D721Med (cell line): ENCODE data around the gene MACF1.

Source experiments
- DNase-seq: peaks from one replicate; pipeline ENCODE4 v3.0.0; 2011; ENCODE audit warnings: low spot score; ENCODE audit not compliant: insufficient read length
- FAIRE-seq: peaks from 2 replicates; lab custom pipeline; 2011; peaks lifted over from hg19 to GRCh38; lab: Jason Lieb, UNC
- TF ChIP-seq, protein P1 (sequence below): IDR thresholded peaks from 2 replicates; pipeline ENCODE4 v1.5.1; 2012; ENCODE audit warnings: mild to moderate bottlenecking, control low read depth; ENCODE audit not compliant: insufficient read depth; ENCODE audit errors: missing control alignments

MACF1 gene

GRCh38 chr1:39407510-39407895, 203.0 kb downstream of the MACF1 start:
- DNase-seq (no peak), FAIRE-seq (no peak)
- TF ChIP-seq, protein P1, sequence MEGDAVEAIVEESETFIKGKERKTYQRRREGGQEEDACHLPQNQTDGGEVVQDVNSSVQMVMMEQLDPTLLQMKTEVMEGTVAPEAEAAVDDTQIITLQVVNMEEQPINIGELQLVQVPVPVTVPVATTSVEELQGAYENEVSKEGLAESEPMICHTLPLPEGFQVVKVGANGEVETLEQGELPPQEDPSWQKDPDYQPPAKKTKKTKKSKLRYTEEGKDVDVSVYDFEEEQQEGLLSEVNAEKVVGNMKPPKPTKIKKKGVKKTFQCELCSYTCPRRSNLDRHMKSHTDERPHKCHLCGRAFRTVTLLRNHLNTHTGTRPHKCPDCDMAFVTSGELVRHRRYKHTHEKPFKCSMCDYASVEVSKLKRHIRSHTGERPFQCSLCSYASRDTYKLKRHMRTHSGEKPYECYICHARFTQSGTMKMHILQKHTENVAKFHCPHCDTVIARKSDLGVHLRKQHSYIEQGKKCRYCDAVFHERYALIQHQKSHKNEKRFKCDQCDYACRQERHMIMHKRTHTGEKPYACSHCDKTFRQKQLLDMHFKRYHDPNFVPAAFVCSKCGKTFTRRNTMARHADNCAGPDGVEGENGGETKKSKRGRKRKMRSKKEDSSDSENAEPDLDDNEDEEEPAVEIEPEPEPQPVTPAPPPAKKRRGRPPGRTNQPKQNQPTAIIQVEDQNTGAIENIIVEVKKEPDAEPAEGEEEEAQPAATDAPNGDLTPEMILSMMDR, result no peak

GRCh38 chr1:39407896-39408640, 203.6 kb downstream of the MACF1 start:
- DNase-seq (no peak), FAIRE-seq (no peak)
- TF ChIP-seq, protein P1, result no peak

GRCh38 chr1:39408641-39409054, 204.2 kb downstream of the MACF1 start:
- no peak for FAIRE-seq
- TF ChIP-seq, protein P1, result no peak
- peak; percentile 82 for DNase-seq

DNA sequence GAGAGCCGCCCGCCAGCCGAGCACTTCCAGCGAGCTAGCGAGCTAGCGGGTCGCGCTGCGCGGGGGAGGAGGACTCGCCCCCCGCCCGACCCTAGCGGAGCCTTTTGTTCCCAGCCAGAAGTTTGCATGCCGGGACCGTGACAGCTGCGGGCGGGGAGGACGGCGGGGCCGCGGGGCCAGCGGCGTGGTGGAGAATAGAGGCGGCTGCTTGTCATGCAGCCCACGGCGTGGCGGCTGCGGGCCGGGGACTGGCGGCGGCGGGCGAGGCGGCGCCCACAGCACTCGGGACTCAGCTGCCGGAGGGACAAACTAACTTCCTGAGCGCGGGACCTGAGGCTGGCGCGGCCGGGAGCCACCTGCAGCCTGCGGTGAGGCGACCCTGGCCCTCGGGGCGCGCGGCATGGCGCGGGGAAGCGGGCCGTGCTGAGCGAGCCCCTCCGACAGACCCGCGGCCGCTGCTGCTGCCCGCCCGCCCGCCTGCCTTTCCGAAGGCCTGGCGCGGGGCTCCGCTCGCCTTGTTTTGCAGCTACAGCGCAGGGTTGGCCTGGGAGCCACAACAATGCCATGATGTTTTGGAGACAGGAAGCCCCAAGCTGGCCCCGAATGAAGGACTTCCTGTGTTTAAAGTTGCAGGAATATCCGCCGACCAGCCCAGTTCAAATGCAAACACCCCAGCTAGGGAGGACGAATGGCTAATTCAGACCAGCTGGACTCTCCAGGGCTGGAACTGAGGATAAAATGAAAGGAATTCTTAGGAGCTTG, 204.7 kb downstream of the MACF1 start:
- DNase-seq (no peak), FAIRE-seq (no peak)
- TF ChIP-seq, protein P1, result no peak

DNA sequence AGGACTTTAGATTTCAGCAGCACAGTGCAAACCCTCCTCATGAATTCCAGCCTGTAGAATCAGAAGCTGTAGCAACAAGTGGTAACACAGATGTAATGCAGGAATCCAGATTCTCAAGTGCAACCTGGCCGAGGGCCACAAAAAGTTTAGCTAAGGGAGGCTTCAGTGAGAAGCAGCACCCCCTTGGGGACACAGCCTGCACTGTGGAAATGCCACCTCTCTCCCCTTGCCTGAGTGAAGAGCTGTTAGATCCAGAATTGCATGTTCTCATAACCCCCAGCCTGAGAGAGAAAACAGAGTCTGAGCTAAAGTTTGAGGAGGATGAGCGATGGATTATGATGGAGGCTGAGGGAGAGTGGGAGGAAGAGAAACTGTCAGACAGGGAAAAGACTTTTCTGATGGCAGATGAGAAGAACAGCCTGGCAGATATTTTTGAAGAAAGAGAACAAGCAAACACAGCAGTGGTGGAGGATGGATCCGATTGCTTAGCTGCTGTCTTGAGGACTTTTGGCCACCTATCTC, 206.5 kb downstream of the MACF1 start:
- DNase-seq, result no peak
- no peak for FAIRE-seq
- TF ChIP-seq, protein P1, result peak; percentile 38

DNA sequence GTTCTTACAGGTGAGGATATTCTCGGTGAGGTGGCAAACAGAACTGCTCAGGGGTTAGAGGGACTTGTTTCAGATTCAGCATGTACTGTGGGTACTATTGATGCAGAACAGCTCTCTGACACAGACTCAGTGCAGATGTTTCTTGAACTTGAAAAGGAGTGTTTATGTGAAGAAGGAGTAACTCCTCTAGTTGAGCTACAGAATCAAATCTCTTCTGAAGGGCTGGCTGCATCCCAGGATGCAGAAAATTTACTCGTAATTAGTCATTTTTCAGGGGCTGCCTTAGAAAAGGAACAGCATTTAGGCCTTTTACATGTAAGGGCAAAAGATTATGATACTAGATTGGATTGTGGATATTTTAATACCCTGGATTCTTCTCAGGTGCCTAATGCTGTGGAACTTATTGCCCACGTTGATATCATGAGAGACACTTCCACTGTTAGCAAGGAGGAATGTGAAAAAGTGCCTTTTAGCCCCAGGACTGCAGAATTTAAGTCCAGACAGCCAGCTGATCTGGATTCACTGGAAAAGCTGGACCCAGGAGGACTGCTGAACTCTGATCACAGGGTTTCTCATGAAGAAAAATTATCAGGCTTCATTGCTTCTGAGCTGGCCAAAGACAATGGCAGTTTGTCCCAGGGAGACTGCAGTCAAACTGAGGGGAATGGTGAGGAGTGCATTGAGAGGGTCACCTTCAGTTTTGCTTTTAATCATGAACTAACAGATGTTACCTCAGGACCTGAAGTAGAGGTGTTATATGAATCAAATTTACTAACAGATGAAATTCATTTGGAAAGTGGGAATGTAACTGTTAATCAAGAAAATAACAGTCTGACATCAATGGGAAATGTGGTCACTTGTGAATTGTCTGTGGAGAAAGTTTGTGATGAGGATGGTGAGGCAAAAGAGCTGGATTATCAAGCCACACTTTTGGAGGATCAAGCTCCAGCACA, 207.3 kb downstream of the MACF1 start:
- TF ChIP-seq, protein P1, result no peak
- FAIRE-seq, result no peak
- DNase-seq, result no peak
